Activated naive CD4-positive, alpha-beta T cell treated with anti-CD3 and anti-CD28 coated beads for 36 hours (primary cell): ENCODE data around the gene ZCCHC8. TPM values are rescaled to one million over a fixed set of nuclear protein-coding genes. Genes with fewer than 3 reads are reported as not detected.
"Not testable (repeated sequence)": the region's sequence is repeated elsewhere in the genome, so short reads cannot be mapped to it uniquely, and the experiment has no call there.

Experiments
- CTCF ChIA-PET: fragments of 350-600 bp; sonication (Branson Sonifier 250); formaldehyde crosslinking; loops from one replicate; lab custom pipeline; 2021; ENCODE audit warnings: antibody characterized with exemption; lab: Charles Lee
- DNase-seq: peaks from one replicate; pipeline ENCODE4 v3.0.0-alpha.2; 2020
- H3K27ac Mint-ChIP-seq: one replicate; pipeline ENCODE4 v1.8.0; 2021; ENCODE audit warnings: mild to moderate bottlenecking, mixed read lengths
- H3K27me3 Mint-ChIP-seq: one replicate; pipeline ENCODE4 v1.8.0; 2021; ENCODE audit warnings: low read depth, mixed read lengths
- H3K36me3 Mint-ChIP-seq: one replicate; pipeline ENCODE4 v1.8.0; 2021; ENCODE audit warnings: low read depth, mixed read lengths
- H3K4me1 Mint-ChIP-seq: one replicate; pipeline ENCODE4 v1.8.0; 2021; ENCODE audit warnings: low read depth, mixed read lengths
- H3K4me3 Mint-ChIP-seq: one replicate; pipeline ENCODE4 v1.8.0; 2021; ENCODE audit warnings: mild to moderate bottlenecking, moderate library complexity, mixed read lengths
- H3K9me3 Mint-ChIP-seq: one replicate; pipeline ENCODE4 v1.8.0; 2021; ENCODE audit warnings: mixed read lengths
- intact Hi-C: fragments of 100-400 bp; cut with micrococcal nuclease; formaldehyde crosslinking; loops from one replicate; pipeline ENCODE4 v1.15.1; 2023
- total RNA-seq, 2 experiments: library from RNA; stranded (reverse); gene quantifications; one replicate each; pipeline ENCODE4 v1.2.3, GENCODE V29; 2021

ZCCHC8 gene
- total RNA-seq, 2 experiments from 2014 or later: 25.9 to 26.0 TPM

- intact Hi-C loops, H3K4me1 Mint-ChIP-seq, H3K27ac Mint-ChIP-seq, H3K27me3 Mint-ChIP-seq, H3K9me3 Mint-ChIP-seq, DNase-seq, H3K4me3 Mint-ChIP-seq: not testable (repeated sequence)
- peaks cover 37% of the 10 kb centered on the region for H3K36me3 Mint-ChIP-seq
- CTCF ChIA-PET: interaction anchor here (0.6 to 1.4 kb wide), 3 partner anchors 10 to 83 kb away, joined by 4 to 7 read pairs (median 4); no protein-coding TSS in a partner anchor
These were observed 14.4 kb downstream of the ZCCHC8 start for GRCh38 chr12:122486360-122486759.

DNA sequence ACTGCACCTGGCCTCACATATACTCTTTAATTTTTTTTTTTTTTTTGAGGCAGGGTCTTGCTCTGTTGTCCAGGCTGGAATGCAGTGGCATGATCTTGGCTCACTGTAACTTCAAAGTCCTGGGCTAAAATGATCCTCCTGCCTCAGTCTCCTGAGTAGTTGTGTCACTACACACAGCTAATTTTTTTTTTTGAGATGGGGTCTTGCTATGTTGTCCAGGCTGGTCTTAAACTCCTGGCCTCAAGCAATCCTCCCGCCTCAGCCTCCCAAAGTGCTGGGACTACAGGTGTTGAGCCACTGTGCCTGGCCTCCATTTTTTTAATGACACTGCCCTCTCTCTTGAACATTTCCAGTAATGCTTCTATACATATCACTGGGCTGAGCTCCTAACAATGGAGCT lies 16.3 kb downstream of the ZCCHC8 start:
- CTCF ChIA-PET: interaction anchor here (0.6 to 1.3 kb wide), 3 partner anchors 16 to 96 kb away, joined by 3 to 4 read pairs (median 3); no protein-coding TSS in a partner anchor
- H3K4me3 Mint-ChIP-seq, H3K9me3 Mint-ChIP-seq, H3K4me1 Mint-ChIP-seq, intact Hi-C loops, H3K27me3 Mint-ChIP-seq, H3K27ac Mint-ChIP-seq, DNase-seq: not testable (repeated sequence)
- H3K36me3 Mint-ChIP-seq: peaks cover 35% of the 10 kb centered on the region

- Mint-ChIP-seq H3K4me3 (no peak overlapping the region), H3K36me3 (peaks cover 32% of the 10 kb centered on the region), H3K4me1 (peaks cover 5% of the 10 kb centered on the region), H3K27ac (peak overlapping the region; percentile 6), H3K9me3 (no peaks in the 10 kb centered on the region), H3K27me3 (no peaks in the 10 kb centered on the region)
- DNase-seq: no peak
- intact Hi-C loops: no loop called here
- CTCF ChIA-PET: interaction anchor here (0.6 to 1.2 kb wide), 3 partner anchors 84 to 96 kb away, joined by 3 to 4 read pairs (median 3); no protein-coding TSS in a partner anchor
These were observed 16.8 kb downstream of the ZCCHC8 start for GRCh38 chr12:122483969-122484368.

- H3K27ac Mint-ChIP-seq: no peak overlapping the region
These were observed 18.9 kb downstream of the ZCCHC8 start for GRCh38 chr12:122481861-122482260.

DNA sequence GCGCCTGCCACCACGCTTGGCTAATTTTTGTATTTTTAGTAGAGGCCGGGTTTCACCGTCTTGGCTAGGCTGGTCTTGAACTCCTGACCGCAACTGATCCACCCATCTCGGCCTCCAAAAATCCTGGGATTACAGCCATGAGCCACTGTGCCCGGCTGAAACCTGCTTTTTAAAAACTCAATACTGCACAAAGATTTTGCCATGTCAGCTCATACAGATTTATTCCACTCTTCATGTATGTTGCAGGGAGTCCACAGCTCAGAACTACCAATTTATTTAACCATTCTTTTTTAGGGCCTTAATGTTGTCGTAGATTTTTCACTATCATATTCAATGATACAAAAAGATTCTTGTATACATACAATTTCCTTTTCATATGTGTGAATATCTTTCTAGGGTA lies 20.0 kb downstream of the ZCCHC8 start:
- H3K9me3 Mint-ChIP-seq: no peaks in the 10 kb centered on the region
- H3K27ac Mint-ChIP-seq: no peak overlapping the region
- no peaks in the 10 kb centered on the region for H3K27me3 Mint-ChIP-seq
- no peak for DNase-seq
- H3K4me1 Mint-ChIP-seq: peaks cover 6% of the 10 kb centered on the region
- intact Hi-C loops: no loop called here
- no peak overlapping the region for H3K4me3 Mint-ChIP-seq
- peaks cover 40% of the 10 kb centered on the region for H3K36me3 Mint-ChIP-seq
- CTCF ChIA-PET: interaction anchor here (1.2 kb wide), 1 partner anchor 14 kb away, joined by 4 read pairs; no protein-coding TSS in a partner anchor

More at GRCh38 chr12:122481861-122482260, 18.9 kb downstream of the ZCCHC8 start:
- Mint-ChIP-seq H3K27me3 (no peaks in the 10 kb centered on the region), H3K4me3 (no peak overlapping the region), H3K36me3 (peaks cover 37% of the 10 kb centered on the region), H3K9me3 (no peaks in the 10 kb centered on the region), H3K4me1 (peaks cover 5% of the 10 kb centered on the region)
- no peak for DNase-seq
- intact Hi-C loops: no loop called here
- CTCF ChIA-PET: no interaction called here

DNA sequence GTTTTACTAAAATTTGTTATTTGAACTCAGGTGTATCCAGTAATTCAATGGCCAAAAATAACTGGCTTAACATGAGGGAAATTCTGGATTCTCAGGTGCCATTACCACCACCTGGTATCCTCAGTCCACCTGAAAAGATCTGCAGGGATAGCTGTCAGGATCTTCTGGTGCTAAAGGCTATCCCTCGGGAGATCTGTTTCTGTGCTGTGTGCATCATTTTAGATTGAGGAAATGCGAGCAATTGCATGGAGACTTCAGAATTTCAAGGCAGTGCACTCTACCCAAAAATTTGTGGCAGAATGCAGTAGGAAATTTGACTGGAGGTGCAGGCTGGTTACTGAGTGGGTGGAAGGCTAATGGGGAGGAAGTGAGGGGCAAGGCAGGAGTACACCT lies 26.4 kb downstream of the ZCCHC8 start:
- peaks cover 41% of the 10 kb centered on the region for H3K36me3 Mint-ChIP-seq
- intact Hi-C loops: no loop called here
- no peaks in the 10 kb centered on the region for H3K27me3 Mint-ChIP-seq
- H3K9me3 Mint-ChIP-seq: no peaks in the 10 kb centered on the region
- H3K4me1 Mint-ChIP-seq: peaks cover 23% of the 10 kb centered on the region
- DNase-seq: no peak
- CTCF ChIA-PET: interaction anchor here (0.6 to 5.8 kb wide), 5 partner anchors 51 to 135 kb away, joined by 3 to 113 read pairs (median 5); no protein-coding TSS in a partner anchor
- H3K27ac Mint-ChIP-seq: peak overlapping the region; percentile 7
- no peak overlapping the region for H3K4me3 Mint-ChIP-seq

GRCh38 chr12:122473543-122474323 lies 27.0 kb downstream of the ZCCHC8 start:
- intact Hi-C loops: no loop called here
- no peak overlapping the region for H3K4me3 Mint-ChIP-seq
- CTCF ChIA-PET: interaction anchor here (0.6 to 5.8 kb wide), 9 partner anchors 13 to 135 kb away, joined by 3 to 113 read pairs (median 4); partner anchors contain the start of gene CLIP1

DNA sequence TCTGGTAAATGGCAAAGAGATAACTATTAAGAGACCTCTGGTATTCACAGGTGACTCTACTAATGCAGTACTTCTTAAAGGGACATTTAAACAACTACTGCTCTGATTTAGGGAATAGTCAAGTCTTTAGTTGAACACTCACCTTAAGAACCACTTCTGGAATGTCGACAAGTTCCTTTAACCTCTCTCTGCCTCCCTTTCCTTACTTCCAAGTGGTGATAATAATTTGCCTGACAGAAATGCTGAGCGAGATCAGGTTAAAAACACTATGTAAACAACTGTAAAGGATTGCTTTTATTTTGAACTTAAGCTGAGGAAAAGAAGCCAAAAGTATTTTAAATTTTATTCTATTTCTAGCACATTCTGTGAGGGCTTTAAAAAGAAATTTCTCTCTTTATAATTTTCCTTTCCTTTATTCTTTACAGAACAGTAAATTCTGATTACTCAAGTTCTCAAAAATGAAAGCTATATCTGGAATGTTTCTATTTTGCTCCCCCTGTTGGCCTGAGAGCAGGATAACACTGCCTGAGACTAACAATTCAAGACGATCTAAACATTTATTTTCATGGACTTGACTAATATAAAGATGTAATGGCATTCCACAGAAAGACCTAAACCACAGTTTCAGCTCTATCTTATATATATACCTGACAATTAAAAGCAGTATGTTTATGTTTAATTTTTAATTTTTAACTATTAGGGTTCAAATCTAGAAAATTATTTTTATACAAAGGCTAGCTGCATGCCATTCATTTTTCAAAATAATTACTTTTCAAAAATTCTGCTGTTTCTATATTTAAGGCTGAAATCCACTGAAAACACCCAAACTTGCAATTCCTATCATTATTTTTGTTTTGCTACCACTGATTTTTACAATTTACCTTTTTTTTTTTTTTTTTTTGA lies 29.2 kb downstream of the ZCCHC8 start:
- Mint-ChIP-seq H3K9me3 (no peaks in the 10 kb centered on the region), H3K36me3 (peaks cover 28% of the 10 kb centered on the region), H3K27me3 (no peaks in the 10 kb centered on the region), H3K4me3 (no peak overlapping the region), H3K27ac (no peak overlapping the region), H3K4me1 (peaks cover 23% of the 10 kb centered on the region)
- CTCF ChIA-PET: interaction anchor here (0.6 to 5.8 kb wide), 33 partner anchors 9 to 459 kb away, joined by 3 to 113 read pairs (median 4); partner anchors contain the start of gene CLIP1
- intact Hi-C loops: loop anchor here (1.0 kb wide), 3 partner anchors 48 to 135 kb away; no protein-coding TSS in a partner anchor
- DNase-seq: peak; percentile 24

More at GRCh38 chr12:122473543-122474323, 27.0 kb downstream of the ZCCHC8 start:
- peak; percentile 72 for DNase-seq
- H3K27me3 Mint-ChIP-seq: no peaks in the 10 kb centered on the region
- peak overlapping the region; percentile 8 for H3K27ac Mint-ChIP-seq
- H3K4me1 Mint-ChIP-seq: peaks cover 23% of the 10 kb centered on the region
- H3K9me3 Mint-ChIP-seq: no peaks in the 10 kb centered on the region
- peaks cover 41% of the 10 kb centered on the region for H3K36me3 Mint-ChIP-seq

DNA sequence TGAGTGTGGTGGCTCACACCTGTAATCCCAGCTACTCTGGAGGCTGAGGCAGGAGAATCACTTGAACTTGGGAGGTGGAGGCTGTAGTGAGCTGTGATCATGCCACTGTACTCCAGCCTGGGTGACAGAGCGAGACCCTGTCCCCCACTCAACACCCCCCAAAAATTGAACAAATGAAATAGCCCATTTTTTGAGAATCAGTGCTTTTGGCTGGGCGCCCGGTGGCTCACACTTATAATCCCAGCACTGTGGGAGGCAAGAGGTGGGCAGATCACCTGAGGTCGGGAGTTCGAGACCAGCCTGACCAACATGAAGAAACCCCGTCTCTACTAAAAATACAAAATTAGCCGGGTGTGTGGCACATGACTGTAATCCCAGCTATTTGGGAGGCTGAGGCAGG lies 30.2 kb downstream of the ZCCHC8 start:
- H3K9me3 Mint-ChIP-seq, H3K27ac Mint-ChIP-seq, H3K4me3 Mint-ChIP-seq, intact Hi-C loops, H3K27me3 Mint-ChIP-seq, DNase-seq: not testable (repeated sequence)
- Mint-ChIP-seq H3K36me3 (peaks cover 18% of the 10 kb centered on the region), H3K4me1 (peaks cover 19% of the 10 kb centered on the region)
- CTCF ChIA-PET: interaction anchor here (0.6 to 5.8 kb wide), 16 partner anchors 10 to 133 kb away, joined by 3 to 113 read pairs (median 4); no protein-coding TSS in a partner anchor

DNA sequence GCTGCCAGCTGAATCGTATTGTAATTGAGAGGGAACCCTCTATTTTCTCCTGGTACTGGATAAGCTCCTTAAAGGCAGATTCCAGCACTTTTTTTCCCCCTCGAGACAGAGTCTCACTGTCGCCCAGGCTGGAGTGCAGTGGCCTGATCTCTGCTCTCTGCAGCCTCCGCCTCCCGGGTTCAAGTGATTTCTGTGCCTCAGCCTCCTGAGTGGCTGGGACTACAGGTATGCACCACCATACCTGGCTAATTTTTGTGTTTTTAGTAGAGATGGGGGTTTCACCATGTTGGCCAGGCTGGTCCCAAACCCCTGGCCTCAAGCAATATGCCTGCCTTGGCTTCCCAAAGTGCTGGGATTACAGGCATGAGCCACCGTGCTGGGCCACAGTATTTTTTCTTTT lies 30.9 kb downstream of the ZCCHC8 start:
- CTCF ChIA-PET: interaction anchor here (0.8 to 5.8 kb wide), 2 partner anchors 70 to 132 kb away, joined by 4 to 113 read pairs; no protein-coding TSS in a partner anchor
- H3K9me3 Mint-ChIP-seq, H3K27me3 Mint-ChIP-seq, H3K4me3 Mint-ChIP-seq, DNase-seq, intact Hi-C loops: not testable (repeated sequence)
- peaks cover 14% of the 10 kb centered on the region for H3K4me1 Mint-ChIP-seq
- peak overlapping the region; percentile 2 for H3K27ac Mint-ChIP-seq
- H3K36me3 Mint-ChIP-seq: peaks cover 14% of the 10 kb centered on the region

DNA sequence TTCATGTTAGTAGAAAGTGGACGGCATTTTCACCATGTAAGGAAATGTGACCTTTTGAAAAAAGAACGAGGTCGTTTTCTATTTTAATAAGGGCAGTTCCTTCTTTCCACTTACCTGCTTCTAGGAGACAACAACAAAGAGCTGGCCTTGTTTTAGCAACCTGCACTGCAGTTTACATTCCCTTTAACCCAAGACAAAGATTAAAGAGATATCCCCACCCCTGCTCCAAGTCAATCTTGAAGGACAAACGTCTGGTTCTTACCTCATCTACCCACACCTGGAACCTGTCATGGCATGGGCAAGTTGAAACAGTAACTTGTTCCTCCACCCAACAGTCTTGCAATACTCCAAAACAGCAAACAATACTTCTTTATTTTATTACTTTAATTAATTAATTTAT lies 32.7 kb downstream of the ZCCHC8 start:
- H3K9me3 Mint-ChIP-seq: no peaks in the 10 kb centered on the region
- H3K4me3 Mint-ChIP-seq: no peak overlapping the region
- intact Hi-C loops: no loop called here
- DNase-seq: no peak
- H3K4me1 Mint-ChIP-seq: peaks cover 3% of the 10 kb centered on the region
- H3K27ac Mint-ChIP-seq: no peak overlapping the region
- H3K36me3 Mint-ChIP-seq: peaks cover 2% of the 10 kb centered on the region
- H3K27me3 Mint-ChIP-seq: no peaks in the 10 kb centered on the region
- CTCF ChIA-PET: no interaction called here
